ENCODE data around the gene KAT2B. TPM values are rescaled to one million over a fixed set of nuclear protein-coding genes. Genes with fewer than 3 reads are reported as not detected.

The KAT2B gene
- total RNA-seq, 4 donors from 2014 or later: 30.8 to 57.3 (median 44.0) TPM

- no peaks in the 10 kb centered on the region for H3K9me3 ChIP-seq
- peaks cover 8% of the 10 kb centered on the region for H3K27me3 ChIP-seq
- H3K4me1 ChIP-seq: peaks cover 0 to 15% (median 6%) of the 10 kb centered on the region in 3 donors
- 87 to 94% methylated on average over 2 to 4 of the region's 4 CpGs for WGBS, 2 donors (ENCODE audit: low coverage in 1 of 2)
- ATAC-seq: no peak
- H3K4me3 ChIP-seq: no peak overlapping the region
- no peaks in the 10 kb centered on the region for H3K36me3 ChIP-seq
- TF ChIP-seq POLR2A (IDR thresholded peaks at IDR 0.05) (no peak), EP300 (IDR thresholded peaks at IDR 0.05) (no peak), CTCF (IDR thresholded peaks at IDR 0.05) (no peak), POLR2AphosphoS5 (IDR thresholded peaks at IDR 0.05) (no peak)
- no peak overlapping the region for H3K27ac ChIP-seq
These were observed 142.0 kb downstream of the KAT2B start for GRCh38 chr3:20182206-20182605.

GRCh38 chr3:20185331-20185678 is 145.1 kb downstream of the KAT2B start:
- no peaks in the 10 kb centered on the region for H3K9me3 ChIP-seq
- H3K27me3 ChIP-seq: no peaks in the 10 kb centered on the region
- no peak overlapping the region for H3K27ac ChIP-seq
- TF ChIP-seq POLR2A (IDR thresholded peaks at IDR 0.05) (no peak), CTCF (IDR thresholded peaks at IDR 0.05) (no peak), POLR2AphosphoS5 (IDR thresholded peaks at IDR 0.05) (no peak), EP300 (IDR thresholded peaks at IDR 0.05) (no peak)
- H3K4me3 ChIP-seq: peak overlapping the region; percentile 26 to 61
- H3K4me1 ChIP-seq: peaks cover 0 to 19% (median 6%) of the 10 kb centered on the region in 3 donors
- H3K36me3 ChIP-seq: no peaks in the 10 kb centered on the region
- 2 to 4% methylated on average over 12 of the region's 12 CpGs for WGBS, 2 donors (ENCODE audit: low coverage in 1 of 2)
- ATAC-seq: no peak

GRCh38 chr3:20185679-20186599 is 145.7 kb downstream of the KAT2B start, which contains the start of gene SGO1:
TSS of gene SGO1 (minus strand) at chr3:20186206. CDS start at chr3:20184027, 2,179 bp downstream.
- peaks cover 0 to 19% (median 6%) of the 10 kb centered on the region in 3 donors for H3K4me1 ChIP-seq
- H3K9me3 ChIP-seq: no peaks in the 10 kb centered on the region
- peak in 1 of 4 experiments; percentile 14 for TF ChIP-seq CTCF (IDR thresholded peaks at IDR 0.05)
- TF ChIP-seq EP300 (IDR thresholded peaks at IDR 0.05): no peak
- peak; percentile 74 to 85 for TF ChIP-seq POLR2A (IDR thresholded peaks at IDR 0.05)
- peak; percentile 84 for TF ChIP-seq POLR2AphosphoS5 (IDR thresholded peaks at IDR 0.05)
- peak within 1 kb of the TSS; percentile 84 to 92 (median 88) for H3K27ac ChIP-seq
- peak; percentile 100 for ATAC-seq
- no peaks in the 10 kb centered on the region for H3K27me3 ChIP-seq
- H3K36me3 ChIP-seq: no peaks in the 10 kb centered on the region
- H3K4me3 ChIP-seq: peak within 1 kb of the TSS; percentile 54 to 61
- WGBS, 2 donors (ENCODE audit: low coverage in 1 of 2): 0% methylated on average over 10 to 34 of the region's 65 CpGs

- Histone ChIP-seq H3K27me3 (no peaks in the 10 kb centered on the region), H3K4me1 (peaks cover 0 to 19% (median 6%) of the 10 kb centered on the region in 3 donors), H3K27ac (peak overlapping the region; percentile 84 to 92 (median 88)), H3K4me3 (peak overlapping the region; percentile 54 to 61), H3K36me3 (no peaks in the 10 kb centered on the region), H3K9me3 (no peaks in the 10 kb centered on the region)
- 1 to 2% methylated on average over 8 to 9 of the region's 9 CpGs for WGBS, 2 donors (ENCODE audit: low coverage in 1 of 2)
- no peak for ATAC-seq
- TF ChIP-seq CTCF (IDR thresholded peaks at IDR 0.05) (no peak), POLR2A (IDR thresholded peaks at IDR 0.05) (no peak), POLR2AphosphoS5 (IDR thresholded peaks at IDR 0.05) (no peak), EP300 (IDR thresholded peaks at IDR 0.05) (no peak)
These were observed 146.4 kb downstream of the KAT2B start for GRCh38 chr3:20186600-20187004.

Measured in gastroesophageal sphincter (tissue), 4 donors.